HG03457 (cell line): ENCODE results near the gene CARTPT.
A peak's percentile ranks its signal among the peaks of the same experiment; 100 is the strongest.

ENCODE experiments used
- ATAC-seq: cut with Tn5 transposase; IDR thresholded peaks from one replicate; pipeline ENCODE4 v1.9.1; 2021; ENCODE audit warnings: moderate number of reproducible peaks; ENCODE audit not compliant: unreplicated experiment

CARTPT gene

DNA sequence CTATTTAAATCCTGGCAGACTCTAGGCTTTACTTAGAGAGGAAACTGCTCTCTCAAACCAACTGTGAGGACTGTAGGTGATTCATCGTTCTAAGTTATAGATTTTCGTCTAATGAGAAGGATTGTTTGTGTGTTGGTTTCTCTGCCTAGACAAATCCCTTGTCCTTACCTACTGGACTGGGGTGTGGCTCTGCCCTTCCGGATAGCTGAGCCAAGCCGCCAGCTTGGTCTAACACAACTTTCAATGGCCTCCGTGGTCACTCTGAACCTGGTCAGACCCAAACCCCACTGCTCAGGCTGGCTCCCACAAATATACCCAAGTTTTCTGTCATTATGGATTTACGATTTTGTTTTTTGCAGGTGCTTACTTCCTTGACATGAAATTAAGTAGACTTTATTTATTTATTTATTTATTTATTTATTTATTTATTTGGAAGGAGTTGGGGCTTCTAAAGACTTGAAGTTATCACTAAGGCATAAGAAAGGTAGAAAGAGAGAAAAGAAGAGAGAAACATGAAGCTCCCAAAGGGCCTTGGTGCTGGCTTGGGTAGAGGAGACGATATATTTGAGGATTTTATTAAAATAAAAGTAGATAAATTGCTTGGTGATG is 19.0 kb downstream of the CARTPT start:
- no peak for ATAC-seq

DNA sequence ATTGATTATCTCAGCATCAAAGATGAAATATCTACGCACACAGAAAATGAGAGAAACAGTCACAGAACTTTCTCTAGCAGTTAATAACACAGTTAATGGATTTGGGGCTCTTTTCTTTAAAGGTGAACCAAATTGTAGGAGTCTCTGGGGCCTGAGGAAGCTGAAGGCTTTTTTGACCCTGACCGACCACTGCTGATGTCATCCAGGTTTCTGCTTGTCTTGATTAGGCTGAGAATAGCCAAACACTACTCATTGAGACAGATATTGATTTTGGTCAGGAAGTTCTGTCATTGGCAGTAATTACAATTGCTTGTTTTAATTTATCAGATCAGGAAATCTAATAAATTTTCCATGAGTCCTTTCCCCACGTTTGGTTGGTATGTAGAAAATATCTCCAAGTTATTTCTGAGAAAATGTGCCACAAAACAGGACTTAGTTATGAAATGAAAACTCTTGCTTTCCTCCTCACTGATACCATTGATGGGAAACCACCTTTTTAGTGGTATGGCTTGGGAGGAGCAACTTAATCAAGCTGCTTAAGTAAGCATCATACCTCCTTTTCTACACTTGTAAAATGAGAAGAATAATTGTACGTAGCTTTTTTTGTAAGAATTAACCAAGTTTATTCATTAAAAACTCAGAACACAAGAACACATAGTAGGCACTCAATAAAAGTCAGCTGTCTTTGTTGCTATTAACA is 19.7 kb downstream of the CARTPT start:
- no peak for ATAC-seq

DNA sequence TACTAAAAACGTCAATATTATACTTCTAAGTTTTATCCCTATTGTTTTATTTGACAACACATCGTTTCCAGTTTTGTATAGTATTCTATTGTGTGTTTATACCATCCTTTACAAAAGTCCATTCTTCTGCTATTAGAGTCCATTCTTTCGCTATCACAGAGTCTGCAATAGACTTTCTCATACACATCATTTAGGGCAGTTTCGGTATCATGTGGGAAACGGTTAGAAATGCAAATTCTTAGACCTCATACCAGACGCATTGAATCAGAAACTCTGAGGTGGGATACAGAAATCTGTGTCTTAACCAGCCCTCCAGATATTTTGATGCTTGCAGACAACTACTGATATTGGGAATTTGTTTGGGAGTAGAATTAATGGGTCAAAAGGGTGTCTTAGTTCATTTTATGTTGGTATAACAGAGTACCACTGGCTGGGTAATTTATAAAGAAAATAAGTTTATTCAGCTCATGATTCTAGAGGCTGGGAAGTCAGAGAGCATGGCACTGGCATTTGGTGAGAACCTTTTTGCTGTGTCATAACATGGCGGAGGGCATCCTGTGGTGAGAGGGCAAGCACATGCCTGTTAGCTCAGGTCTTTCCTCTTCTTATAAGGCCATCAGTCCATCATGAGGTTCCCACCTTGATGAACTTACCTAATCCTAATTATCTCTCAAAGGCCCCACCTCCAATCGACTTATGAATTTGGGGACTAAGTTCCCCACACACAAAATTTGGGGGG is 21.1 kb downstream of the CARTPT start:
- ATAC-seq: peak; percentile 84

DNA sequence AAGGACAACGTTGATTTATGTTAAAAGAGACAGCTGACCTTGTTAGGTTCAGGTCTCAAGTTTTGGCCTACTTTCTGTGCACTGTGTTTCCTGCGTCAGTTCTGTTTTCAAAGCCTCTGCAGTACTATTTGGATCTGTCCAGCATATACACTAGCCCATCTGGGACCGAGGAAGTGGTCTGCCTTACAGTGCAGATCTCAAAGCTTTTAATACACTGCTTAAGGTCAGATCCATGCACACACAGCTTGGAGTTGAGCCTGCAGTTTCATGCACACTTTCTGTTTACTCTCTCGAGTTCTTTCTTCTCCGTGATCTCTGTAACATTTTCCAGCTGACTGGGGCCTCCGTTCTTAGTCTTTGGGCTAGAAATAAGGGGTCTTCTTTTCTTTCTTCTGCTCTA is 24.1 kb downstream of the CARTPT start:
- ATAC-seq: no peak

- no peak for ATAC-seq
Measured at GRCh38 chr5:71744009-71744790, 25.1 kb downstream of the CARTPT start.

- no peak for ATAC-seq
Measured at GRCh38 chr5:71747182-71747581, 28.1 kb downstream of the CARTPT start.

DNA sequence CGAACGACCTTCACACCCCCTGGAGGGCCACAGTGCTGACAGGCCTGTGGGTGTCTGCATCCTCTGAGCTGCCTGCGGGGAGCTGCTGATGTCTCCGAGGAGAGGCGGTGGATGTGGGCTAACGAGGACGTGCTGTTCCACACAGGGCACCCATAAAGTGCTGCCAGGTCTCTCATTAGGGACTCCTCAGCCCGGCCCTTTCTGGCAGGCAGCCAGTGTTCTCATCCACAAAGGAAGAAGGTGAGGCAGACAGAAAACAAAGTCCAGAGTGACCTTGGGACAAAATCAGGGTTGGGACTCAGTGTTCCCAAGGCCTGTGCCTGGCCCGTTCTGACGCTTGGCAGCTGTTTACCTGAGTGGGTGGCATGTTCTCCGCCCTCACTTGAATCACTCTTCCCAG is 29.3 kb downstream of the CARTPT start:
- no peak for ATAC-seq

GRCh38 chr5:71751422-71751821 is 32.3 kb downstream of the CARTPT start:
- no peak for ATAC-seq

- ATAC-seq: no peak
Measured at GRCh38 chr5:71752441-71753190, 33.5 kb downstream of the CARTPT start.

DNA sequence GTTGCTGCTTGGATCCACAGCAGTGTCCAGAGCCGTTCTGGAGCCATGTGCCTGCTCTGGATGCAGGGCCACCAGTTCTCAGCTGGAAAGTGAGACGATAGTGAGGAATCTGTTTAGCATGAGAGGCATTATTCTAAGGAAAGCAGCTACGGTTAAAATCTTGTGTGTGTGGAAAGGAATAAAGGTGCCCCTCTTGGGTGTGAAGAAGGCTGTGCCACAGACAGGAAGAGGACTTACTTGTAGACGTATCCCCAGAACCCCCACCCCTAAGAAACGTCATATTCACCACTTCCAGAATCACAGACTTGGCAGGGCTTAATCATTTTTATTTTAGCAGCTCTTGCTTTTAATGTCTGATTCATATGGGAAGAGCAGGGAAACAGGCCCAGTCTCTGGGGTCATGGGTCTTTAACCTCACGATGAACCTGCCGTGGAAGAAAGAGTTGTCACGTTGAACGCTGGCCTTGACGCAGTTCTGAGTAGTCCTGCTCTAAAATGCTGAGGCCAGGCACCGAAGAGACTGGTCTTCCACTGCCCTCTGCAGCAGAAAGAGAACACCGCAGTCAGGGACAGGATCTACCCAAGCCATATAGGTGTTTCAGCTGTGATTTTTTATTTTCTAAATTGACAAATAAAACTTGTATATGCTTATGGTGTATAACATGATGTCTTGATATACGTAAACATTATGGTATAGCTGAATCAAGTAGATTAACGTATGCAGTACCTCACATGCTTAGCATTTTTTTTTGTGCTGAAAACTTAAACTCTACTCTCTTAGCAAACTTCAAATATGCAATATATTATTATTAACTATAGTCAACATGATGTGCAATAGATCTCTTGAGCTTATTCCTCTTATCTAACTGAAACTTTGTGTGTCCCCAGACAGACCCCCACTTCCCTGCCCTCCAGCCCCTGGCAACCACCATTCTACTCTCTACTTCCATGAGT is 38.8 kb downstream of the CARTPT start:
- ATAC-seq: no peak

GRCh38 chr5:71762826-71763225 is 43.8 kb downstream of the CARTPT start:
- no peak for ATAC-seq

GRCh38 chr5:71767661-71768060 is 48.6 kb downstream of the CARTPT start:
- ATAC-seq: no peak

DNA sequence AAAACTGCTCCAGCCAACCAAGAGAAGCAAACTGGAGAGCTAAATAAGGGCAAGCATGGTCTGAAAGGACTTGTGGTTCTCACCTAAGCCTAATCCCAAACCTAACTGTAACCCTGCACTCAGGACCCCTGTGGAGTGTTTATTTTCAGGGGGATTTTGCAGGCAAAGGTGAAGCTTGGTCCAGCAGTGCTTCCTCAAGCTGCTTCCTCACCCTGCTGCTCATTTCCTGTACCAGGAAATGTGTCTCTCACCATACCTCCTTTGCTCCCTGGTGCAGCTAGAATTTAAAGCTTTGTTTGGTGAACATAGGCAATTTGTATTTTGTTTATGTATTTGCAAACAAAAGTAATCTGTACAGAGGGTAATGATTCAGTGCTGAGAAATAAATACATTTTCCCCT is 50.2 kb downstream of the CARTPT start:
- ATAC-seq: no peak

DNA sequence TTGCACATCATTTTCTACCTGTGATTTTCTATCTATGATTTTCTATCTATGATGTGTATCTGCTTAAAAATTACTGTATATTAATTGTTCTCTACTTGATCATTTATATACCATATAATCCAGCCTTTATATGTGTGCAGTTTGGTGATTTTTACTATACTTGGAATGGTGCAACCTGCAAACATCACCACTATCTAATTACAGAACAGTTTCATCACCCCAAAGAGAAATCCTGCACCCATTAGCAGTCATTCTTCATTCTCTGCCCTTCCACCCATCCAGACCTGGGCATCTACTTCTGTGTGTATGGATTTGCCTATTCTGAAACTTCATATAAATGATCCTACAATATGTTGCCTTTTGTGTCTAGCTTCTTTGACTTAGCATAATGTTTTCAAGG is 51.3 kb downstream of the CARTPT start:
- no peak for ATAC-seq
